NCI-H510A (cell line): ENCODE data around the gene ADCY6.

ENCODE experiments used
- DNase-seq: peaks from one replicate; lab custom pipeline; 2025; lab: John Stamatoyannopoulos, UW

Gene ADCY6

DNA sequence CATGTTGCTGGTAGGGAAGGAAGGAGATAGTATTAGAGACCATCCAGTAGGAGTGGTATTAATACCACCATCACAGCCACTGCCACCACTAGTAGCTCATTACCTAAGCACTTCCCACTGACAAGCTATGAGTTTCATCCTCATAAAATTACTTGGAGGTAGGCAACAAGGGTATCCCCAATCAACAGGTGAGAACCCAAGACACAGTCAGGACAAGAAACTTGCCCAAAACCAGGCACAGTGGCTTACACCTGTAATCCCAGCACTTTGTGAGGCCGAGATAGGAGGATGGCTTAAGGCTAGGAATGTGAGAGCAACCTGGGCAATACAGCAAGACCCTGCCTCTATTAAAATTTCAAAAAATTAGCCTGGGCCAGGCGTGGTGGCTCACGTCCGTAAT is 5.5 kb downstream of the ADCY6 start:
- DNase-seq: no peak

DNA sequence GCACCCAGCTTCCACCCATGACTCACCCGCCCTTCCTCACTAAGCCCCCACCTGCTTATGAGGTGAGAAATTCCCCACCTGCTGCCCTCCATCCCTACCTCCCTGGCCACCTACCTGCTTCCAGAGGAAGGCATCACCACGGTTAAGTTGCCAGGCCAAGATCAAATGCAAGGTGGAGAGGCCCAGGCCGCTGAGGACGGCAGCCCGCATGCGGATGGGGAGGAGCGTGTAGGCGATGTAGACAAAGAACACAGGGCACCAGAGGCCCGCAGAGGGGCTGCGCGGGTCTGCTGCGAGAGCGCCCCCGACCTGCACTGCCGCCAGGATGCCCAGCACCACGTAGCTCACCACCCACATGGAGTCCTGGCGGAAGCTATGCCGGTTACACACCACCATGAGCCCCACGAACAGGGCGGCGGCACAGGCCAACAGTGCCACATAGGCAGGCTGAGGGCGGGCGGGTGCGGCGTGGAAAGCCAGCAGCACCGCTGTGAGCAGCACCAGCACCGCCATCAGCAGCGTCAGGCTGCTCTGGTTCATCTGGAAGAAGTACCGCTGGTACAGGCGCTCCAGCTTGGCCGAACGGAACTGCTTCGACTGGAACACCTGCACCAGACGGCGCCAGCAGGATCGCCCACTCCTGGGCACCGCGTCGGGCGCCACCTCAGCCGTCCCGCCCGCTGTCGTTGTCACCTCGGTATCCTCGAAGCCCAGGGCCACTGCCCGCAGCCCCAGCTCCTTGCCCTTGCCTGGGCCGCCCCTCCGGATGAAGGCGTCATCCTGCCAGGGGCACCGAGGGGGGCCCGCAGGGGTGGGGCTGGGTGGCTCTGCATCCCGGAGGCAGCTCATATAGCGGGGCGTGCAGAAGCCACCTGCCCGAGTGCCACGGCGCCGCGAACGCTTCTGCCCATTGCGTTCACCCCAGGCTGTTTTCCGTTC is 6.2 kb downstream of the ADCY6 start:
- no peak for DNase-seq

DNA sequence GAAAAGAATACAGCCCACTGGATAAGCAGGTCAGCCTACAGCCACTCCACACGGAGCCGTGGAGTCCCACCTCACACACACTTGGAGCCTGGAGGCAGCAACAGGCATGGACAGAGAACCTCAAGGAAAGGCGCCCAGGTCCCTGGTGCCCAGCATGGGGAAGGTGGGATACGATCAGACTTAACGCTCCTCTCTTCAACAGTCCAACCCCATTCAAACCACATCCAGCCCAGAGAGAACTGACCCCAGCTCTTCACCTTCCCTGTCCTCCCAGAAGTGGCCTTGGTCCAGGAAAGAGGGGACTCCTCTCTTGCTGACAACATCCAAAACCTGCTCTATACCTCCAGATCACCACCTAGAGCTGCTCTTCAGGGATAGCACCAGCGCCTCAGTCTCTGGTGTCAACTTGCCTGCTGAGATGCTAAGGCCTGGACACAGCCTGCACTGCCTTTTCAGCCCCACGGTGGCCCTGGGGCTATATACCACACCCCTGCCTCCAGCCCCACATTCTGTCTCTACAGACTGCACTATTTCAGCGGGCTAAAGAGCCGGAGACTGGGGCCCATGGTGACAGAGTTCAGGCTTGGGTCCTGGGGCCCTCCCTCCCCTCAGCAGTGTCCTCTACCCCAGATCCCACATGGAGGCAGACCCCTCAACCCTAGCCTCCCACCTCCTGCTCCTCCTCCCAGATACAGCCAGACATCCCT is 7.0 kb downstream of the ADCY6 start:
- no peak for DNase-seq

GRCh38 chr12:48780381-48781025 is 8.4 kb downstream of the ADCY6 start:
- DNase-seq: no peak

GRCh38 chr12:48779869-48780268 is 9.0 kb downstream of the ADCY6 start:
- no peak for DNase-seq

DNA sequence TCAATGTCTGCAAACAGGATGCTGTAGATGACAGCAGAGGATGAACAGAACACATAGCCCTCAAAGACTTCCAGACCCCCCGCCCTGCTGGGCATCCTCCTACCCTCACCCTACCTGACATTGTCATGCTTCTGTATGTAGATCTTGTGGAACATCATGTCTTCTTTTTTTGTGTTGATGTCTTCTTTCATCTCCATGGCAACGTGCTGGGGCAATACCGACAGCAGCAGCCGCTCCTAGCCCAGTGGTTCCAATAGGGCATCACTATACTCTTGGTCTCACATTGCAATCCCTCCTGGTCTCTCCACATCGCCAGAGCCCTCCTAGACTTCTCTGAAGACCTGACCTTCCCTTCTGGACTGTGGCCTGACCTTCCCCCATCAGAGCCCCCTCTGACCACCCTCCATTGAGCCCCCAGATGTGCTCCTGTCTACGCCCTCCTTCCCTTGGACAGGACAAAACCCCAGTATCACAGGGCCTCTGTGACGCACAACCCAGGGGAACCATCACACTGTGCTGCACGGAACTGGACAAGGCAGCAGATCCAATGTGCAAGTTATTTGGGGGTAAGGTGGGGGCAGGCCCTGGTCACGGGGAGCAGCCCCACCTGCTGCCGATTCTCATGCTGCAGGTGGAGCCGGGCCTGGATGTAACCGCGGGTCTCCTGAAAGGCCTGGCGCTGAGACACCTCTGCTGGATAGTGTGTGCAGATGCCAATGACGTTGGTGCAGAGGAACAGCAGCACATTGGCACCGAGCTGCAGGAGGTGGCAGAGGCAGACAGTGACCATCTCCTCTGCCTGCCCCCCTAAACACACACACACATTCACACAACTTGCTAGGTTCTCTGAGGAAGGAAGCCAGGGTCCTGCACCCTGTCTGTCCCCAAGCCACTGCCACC is 11.1 kb downstream of the ADCY6 start:
- no peak for DNase-seq

DNA sequence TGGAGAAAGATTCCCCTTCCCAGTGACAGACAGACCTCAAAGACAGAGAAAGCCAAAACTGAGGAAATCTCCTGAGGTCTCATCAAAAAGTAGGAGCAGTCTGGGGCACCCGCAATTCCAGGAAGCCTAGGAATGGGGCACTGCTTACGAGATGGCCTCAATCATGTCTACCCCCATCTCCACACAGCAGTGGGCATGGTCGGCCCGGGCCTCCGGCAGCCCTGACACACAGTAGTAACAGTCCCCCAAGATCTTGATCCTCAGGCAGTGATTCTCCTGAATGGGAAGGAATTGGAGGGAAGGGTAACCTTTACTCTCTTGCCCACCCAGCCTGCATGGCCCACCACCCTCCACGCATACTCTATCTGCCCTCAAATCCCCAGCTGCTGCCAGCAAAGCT is 11.9 kb downstream of the ADCY6 start:
- no peak for DNase-seq

DNA sequence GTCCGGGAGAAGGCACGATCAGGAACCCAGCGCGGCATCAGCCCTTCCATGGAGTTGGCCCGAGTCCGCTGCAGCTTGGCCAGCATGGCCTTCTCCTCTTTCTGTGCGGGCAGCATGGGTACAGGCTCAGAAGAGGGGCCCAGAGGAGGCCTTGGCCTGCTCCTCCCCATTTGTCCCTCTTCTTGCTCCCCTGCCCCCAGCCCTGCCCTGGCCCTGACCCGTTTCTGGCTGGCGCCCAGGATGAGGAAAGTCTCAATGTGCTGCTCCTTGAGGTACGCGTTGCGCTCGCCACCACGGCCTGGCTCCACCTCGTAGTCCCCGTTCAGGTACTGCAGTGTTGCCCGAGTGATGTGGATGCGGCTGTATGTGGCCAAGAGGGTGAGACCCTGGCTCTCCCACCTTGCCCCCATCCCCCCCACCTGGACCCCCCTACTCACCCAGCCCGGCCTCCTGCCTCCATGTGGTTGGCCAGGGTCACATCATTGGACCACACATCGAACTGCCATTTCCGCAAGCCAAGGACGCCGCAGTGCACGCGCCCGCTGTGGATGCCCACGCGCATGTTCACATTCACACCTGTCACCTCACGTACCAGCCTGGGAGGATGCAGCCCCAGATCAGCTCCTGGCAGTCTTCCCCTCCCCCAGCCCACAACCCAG is 12.8 kb downstream of the ADCY6 start:
- no peak for DNase-seq

DNA sequence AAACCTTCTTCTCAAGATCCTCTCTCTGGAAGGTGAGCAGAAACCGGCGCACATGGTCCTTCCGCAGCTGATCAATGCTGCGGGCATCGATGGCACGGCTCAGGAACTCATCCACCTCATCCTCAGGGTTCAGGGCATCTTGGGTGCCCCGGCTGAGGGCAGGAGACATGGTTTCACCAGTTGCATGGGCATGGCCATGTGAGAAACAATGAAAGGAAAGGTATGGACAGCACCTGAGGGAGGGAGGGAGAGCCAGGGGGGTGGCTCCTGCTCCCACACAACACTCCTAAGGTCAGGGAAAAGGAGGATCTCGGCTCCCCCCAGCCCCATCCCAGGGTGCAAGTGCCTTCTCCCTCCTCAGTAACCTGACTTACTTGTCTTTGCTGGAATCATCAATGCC is 13.6 kb downstream of the ADCY6 start:
- DNase-seq: no peak

DNA sequence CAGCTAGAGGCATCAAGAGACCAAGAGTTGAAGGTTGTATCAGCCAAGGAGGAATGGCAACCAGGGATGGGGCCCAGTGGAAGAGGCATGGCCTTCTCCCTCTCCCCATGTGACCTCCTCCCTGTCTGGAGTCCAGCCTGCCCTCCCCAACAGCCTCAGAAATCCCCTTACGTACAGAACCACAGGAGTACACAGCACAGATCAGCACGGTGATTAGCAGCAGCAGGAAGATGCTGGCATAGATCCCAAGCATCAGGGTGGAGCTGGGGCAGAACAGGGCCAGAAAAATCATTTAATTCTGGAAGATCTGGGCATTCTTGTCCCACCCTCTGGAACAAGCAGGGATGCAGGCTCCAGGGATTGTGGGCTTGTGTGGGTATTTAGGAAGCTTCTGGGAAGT is 14.4 kb downstream of the ADCY6 start:
- no peak for DNase-seq

DNA sequence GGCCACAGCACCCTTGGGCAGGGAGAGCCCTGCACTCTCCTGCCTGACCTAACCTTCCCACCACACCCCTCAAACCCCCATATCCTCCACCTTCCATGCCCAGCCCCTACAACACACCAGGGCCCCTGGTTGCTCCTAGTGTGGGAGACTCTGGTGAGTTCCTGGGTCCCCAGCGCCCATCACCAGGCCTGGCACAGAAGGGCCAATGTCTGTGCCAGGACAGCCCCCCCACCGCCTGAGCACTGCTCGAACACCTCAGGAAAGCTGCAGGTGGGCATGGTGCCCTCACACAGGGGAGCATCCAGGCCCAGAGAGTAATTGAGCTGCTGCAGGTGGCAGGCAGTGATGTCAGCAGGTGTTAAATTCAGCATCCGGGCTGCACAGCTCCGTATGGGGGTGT is 15.2 kb downstream of the ADCY6 start:
- DNase-seq: no peak

DNA sequence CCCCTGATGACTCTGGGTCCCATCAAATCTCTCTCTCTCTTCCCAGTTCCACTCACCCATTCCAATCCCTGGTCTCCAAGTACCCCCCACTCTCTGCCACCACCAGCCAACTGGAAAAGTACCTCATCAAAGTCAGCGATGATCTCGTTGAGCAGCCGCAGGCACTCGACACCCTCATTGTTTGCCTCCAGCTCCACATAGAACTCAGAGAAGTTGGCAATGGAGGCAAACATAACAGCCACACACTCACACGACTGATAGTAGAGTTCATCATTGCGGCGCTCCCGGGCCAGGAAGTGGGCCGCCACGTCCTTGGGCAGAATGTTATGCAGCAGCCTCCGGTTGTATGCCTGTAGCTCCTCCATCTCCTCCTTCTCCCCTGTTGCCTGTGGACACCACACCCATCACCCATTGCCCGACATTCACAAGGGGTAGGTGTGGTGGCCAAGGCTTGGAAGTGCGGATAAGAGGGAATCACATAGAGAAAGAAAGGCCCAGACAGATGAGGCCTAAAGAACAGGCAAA is 17.2 kb downstream of the ADCY6 start:
- no peak for DNase-seq

- DNase-seq: no peak
These were observed 18.1 kb downstream of the ADCY6 start for GRCh38 chr12:48770756-48771155.

DNA sequence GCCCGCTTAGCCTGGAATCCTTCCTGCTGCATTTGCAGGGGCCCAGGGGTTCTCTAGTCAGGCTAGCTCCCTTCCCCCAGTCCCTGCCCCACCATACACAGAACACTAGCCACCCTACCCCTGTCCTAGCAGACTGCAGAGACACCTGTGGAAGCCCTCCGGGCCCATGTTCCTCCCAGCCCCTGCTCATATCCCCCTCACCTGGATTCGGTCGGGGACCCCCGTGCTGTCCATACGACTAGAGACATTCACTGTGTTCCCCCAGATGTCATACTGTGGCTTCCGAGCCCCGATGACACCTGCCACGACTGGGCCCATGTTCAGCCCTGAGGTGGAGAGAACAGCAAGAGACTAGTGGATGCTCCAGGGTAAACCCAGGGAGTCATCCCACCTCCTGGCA is 20.2 kb downstream of the ADCY6 start:
- no peak for DNase-seq

DNA sequence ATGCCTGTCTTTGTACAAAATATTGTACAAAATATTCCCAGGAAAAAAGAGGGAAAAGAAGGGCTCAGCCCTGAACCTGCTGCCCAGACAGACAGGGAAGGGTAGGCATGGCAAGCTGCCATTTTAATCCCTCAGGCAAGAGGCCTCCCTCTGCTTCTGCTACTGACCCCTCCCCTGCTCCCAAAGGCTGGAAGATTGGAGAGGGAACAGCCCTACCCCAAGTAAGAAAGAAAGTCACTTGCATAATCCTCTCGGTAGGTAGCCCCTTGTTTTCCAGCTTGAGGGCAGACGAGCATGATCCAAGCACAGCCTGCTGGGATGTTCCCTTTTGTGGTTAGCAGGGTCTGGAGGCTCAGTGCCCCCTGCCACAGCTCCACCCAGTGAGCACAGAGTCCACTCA is 20.7 kb downstream of the ADCY6 start:
- DNase-seq: no peak

GRCh38 chr12:48767521-48767920 is 21.4 kb downstream of the ADCY6 start:
- no peak for DNase-seq

- no peak for DNase-seq
These were observed 21.8 kb downstream of the ADCY6 start for GRCh38 chr12:48767047-48767446.

GRCh38 chr12:48765753-48766162 is 23.1 kb downstream of the ADCY6 start:
- no peak for DNase-seq

DNA sequence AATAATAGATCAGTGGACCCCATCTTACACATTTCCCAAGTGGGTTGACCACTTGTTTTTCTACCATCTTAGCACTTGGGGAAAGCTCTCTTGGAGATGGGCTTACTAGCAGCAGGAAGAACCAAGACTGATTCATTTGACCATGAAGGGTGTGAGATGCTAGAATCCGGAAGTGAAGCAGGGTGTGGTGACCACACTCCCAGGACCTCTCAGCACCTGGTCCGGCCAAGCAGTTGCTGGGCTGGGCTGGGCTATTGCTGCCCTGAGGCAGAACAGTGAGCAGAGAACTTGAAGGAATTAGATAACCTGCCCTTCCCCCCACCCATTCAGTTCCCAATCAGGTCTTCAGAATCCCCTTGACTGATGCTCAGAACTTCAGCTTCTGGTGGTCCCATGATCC is 24.4 kb downstream of the ADCY6 start:
- no peak for DNase-seq

GRCh38 chr12:48758737-48759136 is 30.2 kb downstream of the ADCY6 start:
- DNase-seq: no peak

DNA sequence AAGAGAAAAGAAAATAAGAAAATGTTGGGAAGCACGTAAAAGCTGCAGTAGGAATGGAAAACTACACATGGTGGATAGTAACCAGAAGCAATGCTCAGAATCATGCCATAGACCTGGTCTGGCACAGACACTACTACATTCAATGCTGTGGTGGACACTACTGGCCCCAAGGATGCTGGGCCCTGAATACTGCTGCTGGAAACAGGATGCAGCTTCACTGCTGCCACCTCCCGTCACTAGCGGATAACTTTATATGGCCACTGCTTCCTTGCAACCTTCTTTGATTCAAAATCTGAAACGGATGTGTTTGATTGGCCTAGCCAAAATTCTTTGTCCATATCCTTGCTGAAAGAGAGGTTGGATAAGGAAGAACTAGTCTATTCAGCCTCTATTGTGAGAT is 30.7 kb downstream of the ADCY6 start:
- no peak for DNase-seq
